Measurements from ENCODE around the gene FNBP1L. TPM values are rescaled to one million over a fixed set of nuclear protein-coding genes. Genes with fewer than 3 reads are reported as not detected.

The FNBP1L gene
- total and polyA plus RNA-seq, 10 of the 15 experiments (the other 5 are each of a cell fraction or from before 2014, with no cell fraction given), result 0.02 to 0.12 (median 0.07) TPM; not detected in 4

GRCh38 chr1:93571623-93572310 lies 123.8 kb downstream of the FNBP1L start:
- Histone ChIP-seq H3K9me3 (replicated peaks; ENCODE audit: control insufficient read depth, insufficient read depth, low read length) (no peaks in the 10 kb centered on the region), H4K20me1 (ENCODE audit: control insufficient read depth, insufficient read depth) (no peaks in the 10 kb centered on the region), H3K4me1 (ENCODE audit: control insufficient read depth, insufficient read depth, low read length) (no peaks in the 10 kb centered on the region), H3K27me3 (replicated peaks in 1 of 2; ENCODE audit: control insufficient read depth in 2 of 2, insufficient read depth in 2 of 2, low read length in 1 of 2) (no peaks in the 10 kb centered on the region; a peak in 1 of 4 replicates), H3K27ac (ENCODE audit: control insufficient read depth, insufficient read depth) (no peak overlapping the region), H3K9ac (ENCODE audit: control insufficient read depth, insufficient read depth, low read length) (no peak overlapping the region), H2AFZ (ENCODE audit: control insufficient read depth, low read depth, low read length) (no peak overlapping the region), H3K36me3 (ENCODE audit: control insufficient read depth in 2 of 2, insufficient read depth in 2 of 2, low read length in 1 of 2) (peaks cover 0 to 2% of the 10 kb centered on the region in 2 experiments; a peak in 2 of 4 replicates), H3K4me3 (no peak overlapping the region), H3K79me2 (ENCODE audit: control insufficient read depth, insufficient read depth, low read length) (no peaks in the 10 kb centered on the region), H3K4me2 (ENCODE audit: control insufficient read depth, insufficient read depth) (no peak overlapping the region)
- POLR2A ChIA-PET, result no interaction called here
- CTCF ChIA-PET, result interaction anchor here (0.5 kb wide), 1 partner anchor 263 kb away, joined by 4 read pairs; no protein-coding TSS in a partner anchor
- no peak for DNase-seq (ENCODE audit: low read depth, low spot score)
- 78% methylated on average over 12 of the region's 12 CpGs for WGBS (ENCODE audit: insufficient coverage, insufficient replicate concordance, low lambda C conversion rate, missing lambda C conversion rate)
- SMC1A ChIA-PET (ENCODE audit: uncharacterized antibody, unreplicated experiment), result interaction anchor here (0.6 to 0.7 kb wide), 2 partner anchors 9 to 38 kb away, joined by 3 read pairs; no protein-coding TSS in a partner anchor
- intact Hi-C loops (cut with micrococcal nuclease; ENCODE audit: unreplicated experiment), result no loop called here
- RAD21 ChIA-PET (ENCODE audit: unreplicated experiment), result no interaction called here
- ATAC-seq, result no peak
- no TSS peak for BruUV-seq (replicated peaks)
- in situ Hi-C loops (cut with MboI), result no loop called here
- FAIRE-seq, result no peak
- TF ChIP-seq POLR2AphosphoS2 (IDR thresholded peaks at IDR 0.05; ENCODE audit: low read depth, low read length), result no peak
- TF ChIP-seq FOS (IDR thresholded peaks at IDR 0.05; ENCODE audit: borderline replicate concordance, extremely low read depth, insufficient read length), result no peak
- TF ChIP-seq FOXK2 (IDR thresholded peaks at IDR 0.05), result no peak
- no peak for TF ChIP-seq PAX5 (IDR thresholded peaks at IDR 0.05; ENCODE audit: borderline replicate concordance, low read depth, low read length)
- TF ChIP-seq RAD21 (IDR thresholded peaks at IDR 0.05; ENCODE audit: insufficient read depth, low read depth, low read length), result no peak
- no peak for TF ChIP-seq RFX5 (IDR thresholded peaks at IDR 0.05; ENCODE audit: low read depth, low read length)
- no peak for TF ChIP-seq KLF5 (IDR thresholded peaks at IDR 0.05; ENCODE audit: partially characterized antibody)
- TF ChIP-seq IKZF1 (conservative IDR thresholded peaks at IDR 0.05), result no peak
- TF ChIP-seq SPI1 (IDR thresholded peaks at IDR 0.05; ENCODE audit: borderline replicate concordance, insufficient read depth, low read depth, low read length), result no peak
- TF ChIP-seq NFYB (IDR thresholded peaks at IDR 0.05; ENCODE audit: insufficient read depth, low read depth, low read length), result no peak
- no peak for TF ChIP-seq MYB (IDR thresholded peaks at IDR 0.05; ENCODE audit: borderline replicate concordance, low read depth, low read length)
- TF ChIP-seq MAX (IDR thresholded peaks at IDR 0.05; ENCODE audit: low read depth, low read length), result no peak
- TF ChIP-seq YY1 (IDR thresholded peaks at IDR 0.05; ENCODE audit: low read depth, low read length), result no peak
- no peak for TF ChIP-seq USF1 (IDR thresholded peaks at IDR 0.05; ENCODE audit: borderline replicate concordance, extremely low read length, insufficient read depth, low read depth, low read length)
- TF ChIP-seq MEF2A (IDR thresholded peaks at IDR 0.05; ENCODE audit: insufficient read depth, low read depth, low read length), result no peak
- TF ChIP-seq ZNF687 (IDR thresholded peaks at IDR 0.05), result no peak
- no peak for TF ChIP-seq ZNF274 (IDR thresholded peaks at IDR 0.05; ENCODE audit: insufficient read depth, insufficient read length)

Measured in GM12878 (cell line).